22Rv1 (cell line): ENCODE measurements around the gene P4HA2.

Source experiments
- H3K27ac ChIP-seq: fragments of 450-650 bp; 2 replicates; pipeline ENCODE4 v1.5.1; 2017
- ZFX ChIP-seq: fragments of 450-650 bp; IDR thresholded peaks from 2 replicates; pipeline ENCODE4 v1.6.1; 2017; ENCODE audit warnings: antibody characterized with exemption, borderline replicate concordance
- TF ChIP-seq, protein P1 (sequence below): fragments of 450-650 bp; IDR thresholded peaks from 2 replicates; pipeline ENCODE4 v1.5.1; 2017; ENCODE audit warnings: mild to moderate bottlenecking

P4HA2 gene

DNA sequence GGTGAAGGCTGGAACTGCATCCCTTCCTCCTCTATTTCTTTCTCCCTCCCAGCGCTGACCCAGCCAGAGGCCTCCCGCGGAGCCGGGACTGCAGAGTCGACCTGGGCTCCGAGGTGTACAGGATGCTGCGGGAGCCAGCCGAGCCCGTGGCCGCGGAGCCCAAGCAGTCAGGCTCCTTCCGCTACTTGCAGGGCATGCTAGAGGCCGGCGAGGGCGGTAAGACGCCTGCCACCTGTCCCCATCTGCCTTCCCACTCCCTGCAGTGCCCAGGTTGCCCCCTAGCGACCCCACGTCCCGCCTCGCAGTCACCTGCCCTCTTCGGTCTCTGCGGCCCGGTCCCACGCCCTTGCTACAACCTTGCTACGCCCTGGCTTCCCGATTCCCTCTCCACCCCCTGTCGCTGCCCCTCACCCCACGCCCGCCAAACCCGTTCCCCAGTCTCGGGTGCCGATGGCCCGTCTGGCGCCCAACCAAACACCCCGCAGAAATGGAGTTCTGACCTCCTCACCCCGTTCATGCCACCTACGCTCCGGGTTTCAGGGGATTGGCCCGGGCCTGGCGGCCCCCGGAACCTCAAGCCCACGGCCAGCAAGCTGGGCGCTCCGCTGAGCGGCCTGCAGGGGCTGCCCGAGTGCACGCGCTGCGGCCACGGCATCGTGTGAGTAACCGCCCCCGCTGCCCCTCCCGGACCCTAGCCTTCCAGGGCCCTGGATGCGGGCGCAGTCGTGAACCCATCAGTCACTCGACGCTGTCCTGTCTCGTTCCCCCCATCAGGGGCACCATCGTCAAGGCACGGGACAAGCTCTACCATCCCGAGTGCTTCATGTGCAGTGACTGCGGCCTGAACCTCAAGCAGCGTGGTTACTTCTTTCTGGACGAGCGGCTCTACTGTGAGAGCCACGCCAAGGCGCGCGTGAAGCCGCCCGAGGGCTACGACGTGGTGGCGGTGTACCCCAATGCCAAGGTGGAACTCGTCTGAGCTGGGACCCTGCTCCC, 43.9 kb upstream of the P4HA2 start:
- H3K27ac ChIP-seq, result no peak overlapping the region
- TF ChIP-seq ZFX, result no peak
- TF ChIP-seq, protein P1, sequence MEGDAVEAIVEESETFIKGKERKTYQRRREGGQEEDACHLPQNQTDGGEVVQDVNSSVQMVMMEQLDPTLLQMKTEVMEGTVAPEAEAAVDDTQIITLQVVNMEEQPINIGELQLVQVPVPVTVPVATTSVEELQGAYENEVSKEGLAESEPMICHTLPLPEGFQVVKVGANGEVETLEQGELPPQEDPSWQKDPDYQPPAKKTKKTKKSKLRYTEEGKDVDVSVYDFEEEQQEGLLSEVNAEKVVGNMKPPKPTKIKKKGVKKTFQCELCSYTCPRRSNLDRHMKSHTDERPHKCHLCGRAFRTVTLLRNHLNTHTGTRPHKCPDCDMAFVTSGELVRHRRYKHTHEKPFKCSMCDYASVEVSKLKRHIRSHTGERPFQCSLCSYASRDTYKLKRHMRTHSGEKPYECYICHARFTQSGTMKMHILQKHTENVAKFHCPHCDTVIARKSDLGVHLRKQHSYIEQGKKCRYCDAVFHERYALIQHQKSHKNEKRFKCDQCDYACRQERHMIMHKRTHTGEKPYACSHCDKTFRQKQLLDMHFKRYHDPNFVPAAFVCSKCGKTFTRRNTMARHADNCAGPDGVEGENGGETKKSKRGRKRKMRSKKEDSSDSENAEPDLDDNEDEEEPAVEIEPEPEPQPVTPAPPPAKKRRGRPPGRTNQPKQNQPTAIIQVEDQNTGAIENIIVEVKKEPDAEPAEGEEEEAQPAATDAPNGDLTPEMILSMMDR, result no peak

DNA sequence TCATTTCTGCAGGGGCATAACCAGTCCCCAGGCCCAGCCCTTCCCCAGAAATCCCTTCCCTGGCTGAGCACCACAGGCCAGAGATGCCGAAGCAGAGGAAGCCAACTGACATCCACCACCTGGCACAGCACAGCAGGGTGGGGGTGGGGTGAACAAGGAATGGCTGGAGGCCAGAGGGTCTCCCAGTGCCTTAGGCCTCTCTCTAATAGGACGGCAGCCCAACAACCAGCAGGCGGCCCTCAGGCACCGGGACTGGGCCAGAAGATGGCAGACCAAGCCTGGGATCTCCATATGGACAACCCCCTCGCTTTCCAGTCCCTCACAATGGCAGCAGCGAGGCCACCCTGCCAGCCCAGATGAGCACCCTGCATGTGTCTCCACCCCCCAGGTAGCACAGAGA, 43.1 kb upstream of the P4HA2 start:
- no peak overlapping the region for H3K27ac ChIP-seq
- TF ChIP-seq, protein P1, result no peak
- TF ChIP-seq ZFX, result no peak

GRCh38 chr5:132270335-132270665, 42.6 kb upstream of the P4HA2 start:
- TF ChIP-seq, protein P1, result no peak
- TF ChIP-seq ZFX, result no peak
- no peak overlapping the region for H3K27ac ChIP-seq

GRCh38 chr5:132269635-132270334, 42.1 kb upstream of the P4HA2 start:
- no peak for TF ChIP-seq ZFX
- TF ChIP-seq, protein P1, result no peak
- no peak overlapping the region for H3K27ac ChIP-seq

DNA sequence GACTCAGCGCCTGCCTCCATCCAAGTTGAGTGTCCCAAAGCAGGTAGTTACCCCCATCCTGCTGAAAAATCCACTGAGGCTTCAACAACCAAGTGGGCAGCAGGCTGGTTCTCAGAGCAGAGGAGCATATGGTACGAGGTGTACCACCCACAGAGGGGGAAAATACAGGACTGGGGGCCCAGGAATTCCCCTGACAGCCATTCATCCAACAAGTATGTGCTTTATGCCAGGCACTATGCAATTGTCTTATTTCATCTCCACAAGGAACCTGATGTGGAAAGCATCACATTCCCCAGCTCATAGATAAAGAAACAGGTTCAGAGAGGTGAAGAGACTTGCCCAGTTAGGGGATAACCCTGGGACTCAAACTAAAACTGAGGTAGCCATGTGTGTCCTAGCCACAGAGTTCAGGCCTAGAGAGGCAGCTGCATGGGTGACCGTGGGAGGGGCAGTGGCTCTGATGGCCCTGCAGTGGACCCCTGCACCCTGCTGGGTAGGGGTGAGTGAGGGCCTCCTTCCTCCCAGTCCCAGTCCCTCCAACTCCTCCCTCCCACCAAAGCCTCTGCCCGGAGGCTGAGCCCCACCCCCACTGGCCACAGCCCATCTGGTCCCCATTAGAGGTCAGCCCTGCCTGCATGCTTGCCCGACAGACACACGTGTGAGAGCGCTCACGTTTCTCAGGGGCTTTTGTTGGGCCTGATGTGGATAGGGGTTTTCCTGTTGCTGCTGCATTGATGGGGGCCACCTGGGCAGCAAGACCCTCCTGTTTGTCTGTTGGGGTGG, 41.3 kb upstream of the P4HA2 start:
- no peak overlapping the region for H3K27ac ChIP-seq

GRCh38 chr5:132267931-132268768, 40.5 kb upstream of the P4HA2 start:
- H3K27ac ChIP-seq, result no peak overlapping the region
- TF ChIP-seq, protein P1, result no peak
- no peak for TF ChIP-seq ZFX

More for the DNA sequence above, 41.3 kb upstream of the P4HA2 start:
- TF ChIP-seq ZFX, result no peak
- TF ChIP-seq, protein P1, result no peak
